GM21576 (cell line): Measurements from ENCODE around the gene PRSS50.
"Not testable (repeated sequence)": the region's sequence is repeated elsewhere in the genome, so short reads cannot be mapped to it uniquely, and the experiment has no call there.

Experiments used
- ATAC-seq: cut with Tn5 transposase; IDR thresholded peaks from one replicate; pipeline ENCODE4 v1.9.1; 2021; ENCODE audit warnings: mild to moderate bottlenecking, moderate library complexity; ENCODE audit not compliant: unreplicated experiment

PRSS50 gene, protein sequence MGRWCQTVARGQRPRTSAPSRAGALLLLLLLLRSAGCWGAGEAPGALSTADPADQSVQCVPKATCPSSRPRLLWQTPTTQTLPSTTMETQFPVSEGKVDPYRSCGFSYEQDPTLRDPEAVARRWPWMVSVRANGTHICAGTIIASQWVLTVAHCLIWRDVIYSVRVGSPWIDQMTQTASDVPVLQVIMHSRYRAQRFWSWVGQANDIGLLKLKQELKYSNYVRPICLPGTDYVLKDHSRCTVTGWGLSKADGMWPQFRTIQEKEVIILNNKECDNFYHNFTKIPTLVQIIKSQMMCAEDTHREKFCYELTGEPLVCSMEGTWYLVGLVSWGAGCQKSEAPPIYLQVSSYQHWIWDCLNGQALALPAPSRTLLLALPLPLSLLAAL

DNA sequence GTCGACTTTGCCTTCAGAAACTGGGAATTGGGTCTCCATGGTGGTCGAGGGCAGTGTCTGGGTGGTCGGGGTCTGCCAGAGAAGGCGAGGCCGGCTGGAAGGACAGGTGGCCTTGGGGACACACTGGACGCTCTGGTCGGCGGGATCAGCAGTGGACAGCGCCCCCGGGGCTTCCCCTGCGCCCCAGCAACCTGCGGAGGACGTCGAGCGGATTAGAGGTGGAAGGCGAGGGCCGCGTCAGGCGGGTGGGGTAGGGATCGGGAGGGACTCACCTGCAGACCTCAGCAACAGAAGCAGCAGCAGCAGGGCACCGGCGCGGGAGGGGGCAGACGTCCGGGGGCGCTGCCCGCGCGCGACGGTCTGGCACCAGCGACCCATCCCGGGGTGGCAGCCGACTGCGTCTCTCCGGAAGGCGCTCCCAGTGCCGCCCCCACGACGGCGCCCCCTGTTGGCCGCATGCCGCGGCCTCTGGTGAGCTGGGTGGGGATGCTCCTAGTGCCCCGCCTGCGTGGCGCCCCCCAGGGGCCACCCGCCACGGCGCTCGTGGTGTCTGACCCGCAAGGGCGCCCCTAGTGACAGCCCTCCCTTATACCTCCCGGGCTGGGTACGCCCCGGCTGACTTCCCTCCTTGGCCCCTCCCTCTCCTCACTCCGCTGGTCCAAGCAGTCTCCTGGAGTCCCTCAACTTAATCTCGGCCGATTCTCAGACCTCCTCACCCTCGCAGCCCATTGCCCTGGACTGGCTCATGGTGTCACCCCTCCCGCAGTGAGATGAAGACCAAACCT is at the start of gene PRSS50:
TSS of gene PRSS50 (minus strand) at position 423 of the 785 bp plus-strand sequence. CDS start at position 378, 45 bp downstream.
- ATAC-seq, result no peak

DNA sequence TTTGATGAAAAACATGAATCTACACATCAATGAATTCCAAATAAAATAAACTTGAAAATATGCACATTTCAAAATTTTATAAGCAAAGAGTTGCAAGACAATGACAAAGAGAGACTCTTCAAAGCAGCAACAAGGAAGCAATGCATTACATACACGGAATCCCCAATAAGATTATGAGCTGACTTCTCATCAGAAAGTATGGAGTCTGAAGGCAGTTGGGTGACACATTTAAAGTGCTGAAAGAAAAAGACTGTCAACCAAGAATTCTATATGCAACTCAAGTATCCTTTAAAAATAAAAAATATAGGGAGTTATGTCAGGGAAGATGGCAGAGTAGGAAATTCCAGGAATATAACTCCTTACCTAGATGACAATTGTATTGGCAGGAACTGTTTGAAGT is 46.5 kb upstream of the PRSS50 start:
- ATAC-seq, result no peak

DNA sequence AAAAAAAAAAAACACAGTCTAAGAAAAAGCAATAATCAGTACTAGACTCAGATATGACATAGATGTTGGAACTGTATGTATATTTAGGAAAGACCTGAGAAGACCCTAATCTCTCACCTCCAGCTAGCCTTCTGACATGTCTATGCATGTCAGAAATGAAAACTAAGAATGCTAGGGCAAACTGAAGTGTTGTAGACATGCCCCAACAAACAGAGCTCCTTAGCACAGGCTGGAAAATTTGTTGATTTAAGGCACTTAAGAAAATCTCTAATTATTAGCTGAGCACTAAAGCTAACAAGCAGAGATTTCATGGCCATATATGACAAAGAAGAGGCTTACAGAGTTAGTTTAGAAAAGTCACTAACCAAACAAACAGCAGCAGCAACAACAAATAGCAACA is 45.5 kb upstream of the PRSS50 start:
- ATAC-seq, result no peak

DNA sequence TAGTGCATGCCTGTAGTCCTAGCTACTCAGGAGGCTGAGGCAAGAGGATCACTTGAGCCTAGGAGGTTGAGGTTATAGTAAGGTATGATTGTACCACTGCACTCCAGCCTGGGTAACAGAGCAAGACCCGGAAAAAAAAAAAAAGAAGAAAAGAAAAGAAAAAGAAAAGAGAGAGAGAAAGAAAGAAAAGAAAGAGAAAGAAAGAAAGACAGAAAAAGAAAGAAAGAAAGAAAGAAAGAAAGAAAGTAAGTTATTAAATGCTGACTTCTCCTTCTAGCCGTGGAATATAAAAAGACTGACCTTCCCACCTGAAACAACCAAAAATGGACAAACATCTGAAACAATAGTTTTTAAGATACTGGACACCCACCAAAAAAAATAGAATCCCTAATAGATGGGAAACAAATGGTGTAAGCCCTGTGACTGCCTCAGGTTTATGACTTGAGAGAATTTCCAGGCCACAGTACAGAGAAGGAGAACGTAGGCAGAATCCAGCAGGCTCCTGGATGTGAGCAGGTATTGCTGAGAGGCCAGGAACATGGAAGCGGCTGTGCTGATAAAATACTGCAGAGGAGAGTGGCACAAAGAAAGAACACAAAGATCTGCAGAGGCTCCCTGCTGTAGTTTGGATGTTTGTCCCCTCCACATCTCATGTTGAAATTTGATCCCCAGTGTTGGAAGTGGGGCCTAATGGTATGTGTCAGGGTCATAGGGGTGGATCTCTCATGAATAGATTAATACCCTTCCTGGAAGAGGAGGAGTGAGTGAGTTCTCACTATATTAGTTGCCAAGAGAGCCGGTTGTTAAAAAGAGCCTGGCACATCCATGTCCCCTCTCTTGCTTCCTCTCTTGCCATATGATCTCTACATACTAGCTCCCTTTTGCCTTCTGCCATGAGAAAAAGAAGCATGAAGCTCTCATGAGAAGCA is 41.8 kb upstream of the PRSS50 start:
- no peak for ATAC-seq

DNA sequence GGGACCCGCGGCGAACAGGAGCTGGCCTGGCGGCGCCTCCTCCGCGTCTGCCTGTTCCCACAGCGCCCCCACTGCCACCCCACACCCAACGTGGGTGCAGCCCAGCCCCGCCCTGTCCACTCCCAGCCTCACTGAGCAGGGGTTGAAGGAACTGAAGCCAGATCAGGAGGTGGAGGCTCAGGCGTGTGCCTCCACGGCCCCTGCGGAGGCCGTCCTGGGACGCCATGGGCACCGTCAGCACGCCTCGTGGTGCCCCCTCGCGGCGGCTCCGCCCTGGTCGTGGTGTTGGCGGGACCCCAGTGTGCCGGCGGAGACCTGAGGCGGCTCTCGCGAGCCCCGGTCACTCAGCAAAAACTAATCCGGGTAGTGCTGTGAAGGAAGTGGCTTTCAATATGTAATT is 39.0 kb upstream of the PRSS50 start:
- ATAC-seq, result no peak

DNA sequence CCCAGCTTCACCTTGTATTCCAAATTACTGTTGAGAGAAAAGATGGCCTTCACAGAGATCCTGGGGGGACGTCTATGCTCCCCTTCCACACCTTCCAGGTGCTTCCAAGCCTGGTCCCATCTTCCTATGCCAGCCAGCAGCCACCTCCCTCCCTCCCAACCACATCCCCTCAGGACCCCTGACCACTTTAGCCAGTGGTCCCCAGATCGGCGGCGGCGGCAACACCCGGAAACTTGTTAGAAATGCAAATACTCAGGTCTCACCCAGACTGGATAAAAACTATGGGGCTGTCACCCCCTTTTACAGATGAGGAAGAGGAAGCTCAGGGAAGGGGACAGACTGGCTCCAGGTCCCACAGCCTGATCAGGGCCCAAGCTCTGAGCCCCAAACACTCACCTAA is 38.0 kb upstream of the PRSS50 start:
- ATAC-seq, result no peak

DNA sequence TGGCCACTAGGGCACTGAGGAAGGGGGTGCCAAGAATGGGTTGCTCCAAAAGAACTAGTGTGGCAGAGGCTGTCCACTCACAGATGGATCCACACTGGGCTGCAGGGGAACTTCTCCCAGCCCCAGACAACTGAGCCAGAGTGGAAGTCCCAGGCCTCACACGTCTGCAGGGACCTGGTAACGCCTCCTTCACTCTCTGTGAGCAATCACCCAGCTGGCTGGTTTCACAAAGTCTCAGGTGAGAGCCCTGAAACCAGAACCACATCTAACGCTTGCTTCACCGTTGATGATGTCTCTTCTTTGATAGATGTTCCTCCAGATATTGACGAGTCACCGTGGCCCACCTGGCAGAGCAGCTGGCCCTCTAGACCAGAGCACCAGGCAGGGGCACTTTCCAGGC is 35.5 kb upstream of the PRSS50 start:
- ATAC-seq, result not testable (repeated sequence)

DNA sequence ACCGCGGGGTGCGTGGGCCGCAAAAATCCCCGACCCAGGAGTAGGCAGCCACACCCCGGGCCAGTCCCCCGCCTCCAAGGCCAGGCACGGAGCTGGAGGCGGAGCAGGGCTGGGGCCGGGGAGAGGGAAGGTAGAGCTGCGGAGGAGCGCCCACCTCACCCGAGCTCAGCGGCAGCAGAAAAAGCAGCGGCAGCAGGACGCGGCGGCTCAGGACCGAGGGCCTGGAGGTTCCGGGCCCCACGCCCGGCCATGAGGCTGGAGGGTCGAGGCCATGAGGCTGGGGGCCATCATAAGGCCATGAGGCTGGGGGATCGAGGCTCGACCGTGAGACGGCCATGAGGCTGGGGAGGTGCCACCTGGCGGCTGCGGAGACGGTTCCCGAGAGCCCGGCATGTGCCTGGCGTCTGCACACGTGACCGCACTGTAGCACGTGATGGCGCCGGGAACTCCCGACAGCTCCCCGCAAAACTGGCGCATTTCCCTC is 32.9 kb upstream of the PRSS50 start:
- ATAC-seq, result no peak

DNA sequence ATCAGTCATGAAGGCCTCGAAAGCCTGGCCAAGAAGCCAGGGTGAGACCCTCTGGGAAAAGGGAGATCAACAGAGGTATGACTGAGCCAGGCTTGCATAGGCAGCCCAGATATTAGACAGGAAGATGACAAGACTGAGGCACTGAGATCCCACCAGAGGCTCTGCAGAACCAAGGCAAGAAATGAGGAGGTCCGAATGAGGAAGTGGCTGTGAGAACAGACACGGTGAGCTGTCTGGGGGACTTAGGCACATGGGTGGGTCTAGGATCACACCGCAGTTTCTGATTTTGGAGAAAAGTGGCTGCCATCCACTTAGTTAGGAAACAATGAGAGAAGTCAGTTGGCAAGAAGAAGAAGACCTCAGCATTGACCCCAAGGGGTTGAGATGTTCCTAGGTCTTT is 31.5 kb upstream of the PRSS50 start:
- ATAC-seq, result no peak

DNA sequence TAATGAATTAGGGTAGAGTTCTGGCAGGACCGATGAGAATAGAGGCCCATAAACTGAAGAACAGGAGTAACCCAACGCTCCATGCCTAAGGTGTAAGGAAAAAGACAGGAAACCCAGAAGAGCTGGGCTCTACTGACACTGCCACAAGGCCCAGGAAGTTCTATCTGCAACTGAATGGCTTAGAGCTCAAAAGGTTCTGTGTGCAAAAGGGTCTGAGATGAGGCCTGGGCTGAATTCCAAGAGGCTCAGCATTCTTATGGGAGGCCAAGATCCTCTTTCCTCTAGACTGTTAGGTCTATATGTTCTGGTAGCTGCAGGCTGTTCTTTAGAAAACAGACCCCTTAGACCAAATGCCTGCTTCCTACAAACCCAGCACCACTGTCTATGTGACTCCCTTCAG is 30.5 kb upstream of the PRSS50 start:
- no peak for ATAC-seq

DNA sequence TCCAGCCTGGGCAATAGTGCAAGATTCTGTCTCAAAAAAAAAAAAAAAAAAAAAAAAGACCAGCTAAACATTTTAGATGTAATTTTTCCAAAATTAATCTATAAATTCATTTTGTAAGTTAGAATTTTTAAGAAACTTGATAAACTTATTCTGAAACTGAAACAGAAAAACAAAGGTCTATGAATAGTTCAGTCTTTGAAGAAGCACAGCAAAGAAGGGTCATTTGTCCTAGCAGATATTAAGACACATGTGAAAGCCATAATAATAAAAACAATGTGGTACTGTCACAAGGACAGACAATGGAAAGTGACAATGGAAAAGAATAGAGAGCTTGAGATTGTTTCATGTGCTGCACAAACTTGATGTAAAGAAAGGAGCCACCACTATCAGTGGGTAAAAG is 29.0 kb upstream of the PRSS50 start:
- no peak for ATAC-seq

DNA sequence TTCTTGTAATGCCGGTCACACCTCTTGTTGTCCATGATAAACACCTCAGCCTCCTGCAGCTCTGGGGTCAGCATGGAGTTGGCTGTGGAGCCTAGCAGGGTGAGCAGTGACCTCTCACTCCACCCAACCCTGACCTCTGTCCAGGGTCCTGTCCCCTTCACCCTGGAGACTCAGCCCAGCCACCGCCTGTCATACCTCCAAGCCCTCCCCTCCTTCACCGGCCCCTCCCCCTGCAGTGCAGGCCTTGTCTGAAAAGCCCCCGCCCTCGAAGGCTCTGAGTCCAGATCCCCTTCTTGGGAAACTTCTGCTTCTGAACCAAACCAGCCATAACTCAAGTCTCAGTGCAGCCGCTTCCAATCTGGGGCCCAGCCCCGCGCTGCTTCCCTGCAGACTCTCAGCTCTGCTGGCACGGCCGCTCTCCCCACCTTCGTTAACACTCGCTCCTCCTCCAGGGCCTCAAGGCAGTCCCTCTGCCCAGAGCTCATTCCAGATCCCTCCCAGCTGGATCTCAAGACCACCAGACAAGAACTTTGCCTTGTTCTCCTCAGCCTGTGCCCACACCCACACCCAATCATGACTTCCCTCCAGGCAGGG is 25.4 kb upstream of the PRSS50 start:
- ATAC-seq, result no peak

DNA sequence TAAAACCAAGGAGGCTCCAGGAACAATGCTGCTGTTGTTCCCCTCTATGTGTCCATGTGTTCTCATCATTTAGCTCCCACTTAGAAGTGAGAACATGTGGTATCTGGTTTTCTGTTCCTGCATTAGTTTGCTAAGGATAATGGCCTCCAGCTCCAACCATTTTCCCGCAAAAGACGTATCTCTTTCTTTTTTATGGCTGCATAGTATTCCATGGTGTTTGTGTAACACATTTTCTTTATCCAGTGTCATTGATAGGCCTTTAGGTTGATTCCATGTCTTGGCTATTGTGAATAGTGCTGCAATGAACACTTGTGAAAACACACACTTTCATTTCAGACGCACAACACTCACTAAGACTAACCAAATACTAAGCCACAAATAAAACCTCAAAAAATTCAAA is 21.9 kb upstream of the PRSS50 start:
- ATAC-seq, result not testable (repeated sequence)

DNA sequence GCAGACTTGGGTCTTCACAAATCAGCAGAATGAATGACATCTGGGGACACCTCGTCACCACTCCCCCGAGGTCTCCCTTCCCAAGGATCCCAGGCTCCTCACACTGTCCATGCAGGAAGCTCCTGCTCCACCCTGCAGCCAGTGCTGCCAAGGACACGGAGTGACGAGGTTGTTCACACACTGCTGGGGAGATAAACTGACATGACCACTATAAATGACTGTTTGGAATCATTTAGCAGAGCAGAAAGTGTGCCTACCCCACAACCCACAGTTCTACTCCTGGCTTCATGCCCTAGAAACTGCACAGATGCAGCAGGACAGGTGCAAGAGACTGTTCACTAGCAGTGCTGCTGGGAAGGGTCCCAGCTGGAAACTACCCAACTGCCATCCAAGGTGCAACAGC is 19.7 kb upstream of the PRSS50 start:
- no peak for ATAC-seq

DNA sequence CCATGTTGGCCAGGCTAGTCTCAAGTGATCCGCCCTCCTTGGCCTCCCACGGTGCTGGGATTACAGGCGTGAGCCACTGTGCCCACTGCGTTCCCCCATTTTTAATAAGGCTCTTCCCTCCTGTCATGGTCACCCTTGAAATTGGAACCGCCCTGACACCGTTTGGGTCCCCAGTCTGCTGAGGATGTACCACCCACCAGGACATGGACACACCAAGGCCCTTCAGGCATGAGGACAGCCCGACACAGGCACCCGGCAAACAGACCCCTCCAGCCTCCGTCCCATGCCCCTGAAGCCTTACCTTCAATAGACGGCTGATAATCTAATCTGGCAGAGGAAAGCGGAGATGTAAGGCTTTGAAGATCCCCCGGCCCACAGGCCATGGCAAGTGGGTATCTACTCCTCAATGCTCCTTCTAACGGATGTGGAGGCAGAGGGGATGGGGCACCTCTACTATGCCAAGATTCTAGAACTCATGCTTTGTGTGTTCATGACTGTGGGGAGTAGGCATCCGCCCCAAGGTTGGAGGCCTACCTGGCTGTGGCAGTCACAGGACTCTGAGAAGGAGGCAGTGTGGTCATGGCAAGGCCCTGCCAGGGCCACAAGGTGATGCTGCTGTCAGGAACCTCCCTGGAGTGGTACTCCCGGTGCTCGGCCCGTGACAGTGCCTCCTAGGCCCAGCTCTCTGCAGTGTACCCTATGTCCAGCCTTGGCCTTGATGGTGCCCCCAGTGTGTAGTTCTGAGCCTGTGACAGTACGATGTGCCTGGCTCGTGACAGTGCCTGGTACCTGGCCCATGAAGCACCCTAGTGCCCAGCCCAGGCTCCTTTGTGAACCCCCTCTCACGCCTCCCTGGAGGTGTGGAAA is 18.6 kb upstream of the PRSS50 start:
- no peak for ATAC-seq

DNA sequence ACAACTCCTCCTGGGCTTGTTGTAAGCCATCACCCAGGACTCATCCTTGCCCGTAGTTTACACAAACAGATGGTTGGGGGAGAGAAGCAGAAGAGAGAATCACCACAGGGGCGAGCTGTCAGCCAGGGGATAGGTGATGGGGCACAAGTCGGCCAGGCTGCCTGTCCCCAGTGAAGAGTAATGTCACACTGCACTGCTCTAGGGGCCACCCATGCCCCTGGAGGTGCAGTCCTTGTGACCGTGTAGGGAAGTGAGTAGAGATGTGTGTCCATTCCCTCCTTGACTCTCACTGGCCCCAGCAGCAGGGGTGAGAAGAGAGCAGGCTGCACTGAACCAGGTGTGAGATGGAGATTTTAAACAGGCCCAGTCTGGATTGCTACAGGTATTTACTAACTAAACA is 17.1 kb upstream of the PRSS50 start:
- ATAC-seq, result no peak

DNA sequence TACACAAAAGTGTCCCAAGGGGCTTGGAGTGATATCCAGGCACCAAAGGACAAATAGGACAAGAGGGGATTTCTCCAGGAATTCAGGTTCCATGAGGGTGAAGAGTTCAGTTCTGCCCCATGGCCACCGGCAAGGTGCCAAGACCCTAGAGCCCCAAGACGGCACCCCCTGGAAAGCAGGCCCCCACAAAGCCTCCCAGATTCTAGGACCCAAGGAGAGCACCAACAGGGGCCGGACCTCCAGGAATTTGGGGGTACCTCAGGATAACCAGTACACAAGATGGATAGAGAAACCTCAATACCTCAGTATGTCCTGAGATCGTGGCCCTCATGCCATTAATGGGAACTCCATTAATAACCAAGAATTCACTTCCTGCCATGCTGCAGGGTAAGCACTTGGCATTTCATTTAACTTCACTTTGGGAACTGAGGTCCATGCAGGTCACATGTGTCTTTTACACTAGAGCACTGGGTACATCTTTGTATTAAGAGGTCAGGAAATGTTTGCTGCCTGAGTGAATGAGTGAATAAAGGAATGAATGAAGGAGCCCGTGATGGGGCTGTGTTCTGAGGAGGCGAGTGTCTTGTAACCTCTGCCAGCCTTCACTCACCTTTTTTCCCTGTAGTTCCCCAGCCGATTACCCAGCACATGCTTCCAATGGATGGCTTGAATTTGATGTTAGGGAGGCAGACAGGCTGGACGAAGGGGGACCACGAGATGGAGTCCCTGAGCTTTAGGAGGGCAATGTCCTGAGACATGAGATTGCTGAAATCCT is 15.5 kb upstream of the PRSS50 start:
- no peak for ATAC-seq

DNA sequence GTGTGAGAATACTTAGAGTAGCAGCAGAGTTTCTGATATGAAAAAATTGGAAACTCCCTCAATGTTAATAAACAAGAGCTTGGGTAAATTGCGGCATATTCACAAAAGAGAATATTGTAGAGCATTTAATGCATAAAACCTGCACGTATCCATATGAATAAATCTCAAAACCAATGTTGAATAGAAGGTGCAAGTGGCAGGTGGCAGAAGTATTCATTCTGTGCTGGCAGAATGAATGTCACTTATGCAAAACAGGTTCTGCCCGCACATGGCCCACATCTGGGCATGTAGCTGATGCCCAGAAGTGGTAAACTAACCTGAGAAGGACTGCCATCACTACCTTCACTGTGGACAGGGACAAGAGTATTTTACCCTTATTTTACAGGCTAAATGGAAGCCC is 14.1 kb upstream of the PRSS50 start:
- no peak for ATAC-seq

DNA sequence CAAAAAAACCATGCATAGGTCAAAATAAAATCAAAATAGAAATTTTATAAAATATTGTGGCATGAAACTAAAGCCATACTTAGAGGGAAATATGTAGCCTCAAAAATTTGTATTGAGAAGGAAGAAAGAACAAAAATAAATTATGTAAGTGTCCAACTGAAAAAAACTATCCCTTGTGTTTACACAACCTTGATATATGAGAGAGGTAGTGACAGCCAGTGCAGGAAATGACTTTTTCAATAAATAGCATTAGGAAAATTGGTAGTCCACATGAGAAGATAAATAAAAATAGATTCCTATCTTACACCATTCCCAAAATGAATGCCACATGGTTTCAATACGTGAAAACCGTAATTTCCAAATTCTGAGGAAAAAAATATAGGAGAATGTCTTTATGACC is 13.2 kb upstream of the PRSS50 start:
- ATAC-seq, result no peak
